ENCODE measurements around the gene ITSN2.

ITSN2 gene

GRCh38 chr2:24169023-24169422, 191.3 kb downstream of the ITSN2 start:
- DNase-seq: no peak

GRCh38 chr2:24164416-24164973, 195.8 kb downstream of the ITSN2 start:
- DNase-seq: no peak

- DNase-seq: no peak
These were observed 196.7 kb downstream of the ITSN2 start for GRCh38 chr2:24163601-24164000.

GRCh38 chr2:24163186-24163585, 197.2 kb downstream of the ITSN2 start:
- no peak for DNase-seq

- no peak for DNase-seq
These were observed 197.8 kb downstream of the ITSN2 start for GRCh38 chr2:24162494-24162893.

GRCh38 chr2:24160761-24161160, 199.6 kb downstream of the ITSN2 start:
- no peak for DNase-seq

- no peak for DNase-seq
These were observed 200.6 kb downstream of the ITSN2 start for GRCh38 chr2:24159708-24160107.

GRCh38 chr2:24158131-24158530, 202.2 kb downstream of the ITSN2 start:
- DNase-seq: no peak

- DNase-seq: no peak
These were observed 206.9 kb downstream of the ITSN2 start for GRCh38 chr2:24153478-24153877.
